Activated CD8-positive, alpha-beta T cell treated with anti-CD3 and anti-CD28 coated beads, Interleukin-2, amount 10 ng/mL, durations not matched to agents 7 days and 5 days (primary cell): ENCODE measurements around the gene ZSWIM1. TPM values are rescaled to one million over a fixed set of nuclear protein-coding genes. Genes with fewer than 3 reads are reported as not detected.

Source experiments
- total RNA-seq, 2 experiments: library from RNA; stranded (reverse); gene quantifications; one replicate each; pipeline ENCODE4 v1.2.3, GENCODE V29; 2021

The ZSWIM1 gene
- total RNA-seq, 2 experiments from 2014 or later = 7.0 TPM

Other genes starting within 250 kb of the ZSWIM1 start
- not detected for gene WFDC9, start 249.9 kb upstream of the ZSWIM1 start, total RNA-seq
- not detected for gene WFDC11, start 211.0 kb upstream of the ZSWIM1 start, total RNA-seq
- not detected for gene WFDC13, start 179.2 kb upstream of the ZSWIM1 start, total RNA-seq
- gene WFDC10B, start 176.2 kb upstream of the ZSWIM1 start, total RNA-seq = not detected
- not detected for gene SPINT4, start 158.9 kb upstream of the ZSWIM1 start, total RNA-seq
- not detected for gene WFDC3, start 89.3 kb upstream of the ZSWIM1 start, total RNA-seq
- 10 to 100 TPM; 34.7 to 34.8 TPM for gene DNTTIP1, start 89.3 kb upstream of the ZSWIM1 start, total RNA-seq
- gene UBE2C, start 68.6 kb upstream of the ZSWIM1 start, total RNA-seq = 100 to 1,000 TPM; 251 to 261 TPM
- gene TNNC2, start 53.9 kb upstream of the ZSWIM1 start, total RNA-seq = not detected
- 1 to 10 TPM; 1.6 to 1.7 TPM for gene SNX21, start 47.4 kb upstream of the ZSWIM1 start, total RNA-seq
- gene ACOT8, start 23.8 kb upstream of the ZSWIM1 start, total RNA-seq = 10 to 100 TPM; 29.3 to 32.1 TPM
- gene ZSWIM3, start 23.6 kb upstream of the ZSWIM1 start, total RNA-seq = 1 to 10 TPM; 5.1 to 5.8 TPM
- gene SPATA25, start 6.4 kb downstream of the ZSWIM1 start, total RNA-seq = 1 to 10 TPM in 1 of 2 experiments, under 1 TPM in 1; 0.76 to 1.4 TPM
- gene NEURL2, start 10.0 kb downstream of the ZSWIM1 start, total RNA-seq = 1 to 10 TPM; 1.1 to 1.3 TPM
- 10 to 100 TPM; 63.4 to 64.1 TPM for gene CTSA, start 10.1 kb downstream of the ZSWIM1 start, total RNA-seq
- 1 to 10 TPM; 2.2 to 2.8 TPM for gene PLTP, start 30.9 kb downstream of the ZSWIM1 start, total RNA-seq
- 10 to 100 TPM; 40.3 to 41.2 TPM for gene PCIF1, start 53.5 kb downstream of the ZSWIM1 start, total RNA-seq
- 10 to 100 TPM; 33.1 to 34.5 TPM for gene ZNF335, start 91.0 kb downstream of the ZSWIM1 start, total RNA-seq
- not detected for gene MMP9, start 127.7 kb downstream of the ZSWIM1 start, total RNA-seq
- 1 to 10 TPM; 1.3 to 1.7 TPM for gene SLC12A5, start 148.0 kb downstream of the ZSWIM1 start, total RNA-seq
- gene NCOA5, start 208.7 kb downstream of the ZSWIM1 start, total RNA-seq = 10 to 100 TPM; 30.3 to 30.9 TPM
- gene CD40, start 237.1 kb downstream of the ZSWIM1 start, total RNA-seq = 1 to 10 TPM in 1 of 2 experiments, under 1 TPM in 1; 0.94 to 1.0 TPM